GM21528 (cell line): ENCODE data around the gene PRDM10.
"Not testable (repeated sequence)": the region's sequence is repeated elsewhere in the genome, so short reads cannot be mapped to it uniquely, and the experiment has no call there.

ENCODE experiments used
- ATAC-seq: cut with Tn5 transposase; IDR thresholded peaks from one replicate; pipeline ENCODE4 v1.9.1; 2021; ENCODE audit warnings: mild to moderate bottlenecking, moderate library complexity; ENCODE audit not compliant: unreplicated experiment, low FRiP score

Gene PRDM10

DNA sequence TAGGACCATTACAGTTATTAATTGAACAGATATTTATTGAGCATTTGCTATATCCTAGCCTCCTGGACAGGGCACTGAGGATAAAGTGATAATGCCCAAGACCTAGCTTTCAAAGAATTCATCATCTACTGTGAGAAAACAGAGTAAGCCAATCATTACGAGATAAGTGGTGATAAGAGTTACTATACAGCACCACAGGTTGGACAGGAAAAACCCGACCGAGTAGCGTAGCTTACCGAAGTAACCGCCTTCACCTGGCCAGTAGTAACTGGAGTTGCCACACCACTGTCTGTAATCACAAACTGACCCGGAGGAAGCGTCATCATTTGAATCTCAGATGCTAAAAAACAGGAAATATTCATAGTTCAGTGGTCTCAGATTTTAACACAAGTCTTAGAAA is 97.2 kb downstream of the PRDM10 start:
- no peak for ATAC-seq

DNA sequence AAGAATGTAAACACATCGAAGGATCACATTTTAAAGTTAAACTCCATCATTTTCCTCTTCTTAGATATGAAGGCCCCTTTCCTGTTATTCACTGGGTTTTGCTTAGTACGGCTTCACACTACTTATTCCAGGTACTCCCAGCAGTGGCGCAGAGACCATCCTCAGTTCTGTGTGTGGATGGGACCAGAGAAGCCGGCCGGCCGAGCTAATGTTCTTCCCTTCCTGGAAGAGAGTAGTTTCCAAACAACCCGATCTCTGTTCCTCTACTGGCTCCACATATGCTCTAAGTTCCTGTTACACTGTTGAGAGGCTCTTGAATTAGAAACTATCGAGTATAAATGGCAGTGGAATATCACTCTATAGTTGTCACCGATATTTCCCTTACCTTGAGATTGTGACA is 106.6 kb downstream of the PRDM10 start:
- ATAC-seq, result no peak

DNA sequence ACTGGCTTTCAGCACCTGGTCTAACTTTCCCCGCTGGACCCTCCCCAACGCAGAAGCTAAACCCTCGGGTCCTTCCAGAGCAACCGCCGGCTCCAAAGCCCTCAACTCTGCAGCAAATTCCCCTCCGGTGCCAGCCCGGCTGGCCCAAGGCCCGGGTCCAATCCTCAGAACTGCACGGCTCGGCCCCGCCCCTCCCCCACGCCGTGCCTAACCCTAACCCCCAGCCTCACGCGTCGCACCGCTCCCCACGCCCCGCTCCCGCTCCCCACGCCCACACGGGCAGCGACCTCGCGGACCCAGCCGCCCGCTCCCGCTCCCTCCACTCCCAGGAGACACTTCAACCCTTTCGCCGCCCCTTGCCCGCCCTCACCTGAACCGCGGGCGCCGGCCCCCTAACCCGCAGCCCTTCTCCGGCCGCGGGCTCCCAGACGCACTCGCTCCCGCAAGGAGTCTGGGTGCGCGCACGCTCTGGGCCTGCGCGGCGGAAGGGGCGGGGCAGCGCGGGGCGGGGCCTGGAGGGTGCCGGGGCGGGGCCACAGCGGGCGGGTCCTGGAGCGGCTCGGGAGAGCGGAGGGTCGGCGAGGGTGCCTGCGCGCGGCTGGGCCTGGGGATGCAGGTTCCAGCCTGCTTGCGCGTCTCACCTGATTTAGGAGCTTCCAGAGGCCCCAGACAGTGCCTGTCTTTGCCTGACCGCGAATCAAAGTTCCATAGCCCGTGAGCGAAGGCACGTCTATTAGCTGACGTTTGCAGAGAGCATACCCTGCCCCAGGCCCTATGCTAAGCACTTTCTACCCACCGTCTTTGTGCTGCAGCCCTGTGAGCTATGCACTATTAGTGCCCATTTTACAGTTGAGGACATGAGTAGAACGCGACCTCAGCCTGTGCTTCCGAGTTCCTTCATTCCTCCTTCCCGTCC is 107.3 kb downstream of the PRDM10 start, which contains the start of gene NFRKB:
TSS of gene NFRKB (minus strand) at position 453 of the 916 bp plus-strand sequence. CDS start 2,729 bp downstream, outside the sequence.
- peak; percentile 98 for ATAC-seq

DNA sequence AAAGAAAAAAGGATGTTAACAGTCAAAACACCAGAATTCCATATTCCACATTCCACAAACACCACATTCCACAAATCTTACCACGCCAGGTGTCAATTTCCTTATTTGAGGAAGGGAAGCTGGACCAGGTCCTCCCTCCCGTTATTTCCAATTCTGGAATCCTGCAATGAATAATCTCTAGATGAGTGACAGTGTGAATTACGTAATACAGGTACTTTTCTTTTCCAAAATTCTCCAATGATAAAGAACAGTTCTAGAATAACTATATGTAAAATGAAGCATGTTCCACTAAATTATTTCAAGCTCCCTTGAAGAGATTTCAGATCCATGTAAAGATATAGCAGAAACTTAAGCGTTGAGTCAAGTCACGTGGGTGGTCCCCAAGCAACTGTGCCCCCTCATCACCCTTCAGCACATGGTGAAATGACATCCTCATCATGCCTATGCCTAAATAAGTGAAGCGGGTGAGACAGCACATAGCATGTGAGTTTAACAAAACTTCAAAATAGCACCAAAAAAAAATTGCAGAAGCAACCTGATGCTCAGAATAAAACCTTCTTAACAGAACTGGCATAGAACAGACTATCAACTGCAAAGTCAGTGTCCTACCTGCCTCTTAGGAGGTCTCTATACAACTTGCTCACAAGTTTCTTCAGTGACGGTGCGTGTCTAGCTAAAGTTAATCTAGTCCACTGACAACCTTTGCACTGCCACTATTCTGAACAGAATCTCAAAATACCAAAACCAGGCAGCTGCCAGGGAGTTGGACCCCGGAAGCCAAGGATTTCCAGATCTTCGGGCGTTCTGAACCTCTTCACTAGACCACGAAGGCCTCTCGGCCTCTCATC is 108.1 kb downstream of the PRDM10 start:
- ATAC-seq, result peak; percentile 6

DNA sequence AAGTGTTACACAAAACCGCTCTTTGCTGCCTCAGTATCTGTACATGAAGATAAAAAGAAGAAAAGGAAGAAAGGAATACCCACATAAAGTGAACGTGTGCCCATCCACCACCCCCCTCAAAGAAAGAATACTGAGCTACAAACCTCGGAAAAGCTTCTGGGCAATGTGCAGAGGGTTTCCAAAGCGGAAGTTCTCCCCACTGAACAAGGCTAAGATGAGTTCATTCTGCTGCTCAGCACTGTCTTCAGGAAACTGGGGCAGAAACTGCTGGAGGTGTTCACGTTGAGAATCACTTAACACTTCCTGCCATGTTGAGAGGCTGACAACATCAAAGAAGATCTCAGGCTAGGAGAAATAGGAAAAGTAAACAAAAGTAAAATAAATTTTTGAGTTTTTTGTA is 114.2 kb downstream of the PRDM10 start:
- ATAC-seq, result no peak

DNA sequence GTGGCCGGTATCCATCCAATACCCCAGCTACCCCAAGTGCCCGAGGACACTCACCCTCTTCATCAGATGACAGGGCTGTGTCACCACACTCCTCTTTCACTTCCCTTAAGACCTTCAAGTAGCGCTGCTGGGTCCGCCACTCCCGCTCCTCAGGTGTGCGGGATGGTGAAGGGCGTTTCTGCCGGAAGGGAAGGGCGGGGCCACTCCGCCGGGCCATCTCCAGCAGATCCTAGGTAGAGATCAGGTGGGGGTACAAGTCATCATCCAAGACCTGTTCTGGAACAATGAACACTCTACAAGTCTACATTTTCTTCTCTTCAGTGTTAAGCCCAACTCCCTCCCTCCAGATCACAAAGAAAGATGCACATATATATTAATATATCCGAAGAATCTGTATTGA is 117.3 kb downstream of the PRDM10 start:
- ATAC-seq, result no peak

DNA sequence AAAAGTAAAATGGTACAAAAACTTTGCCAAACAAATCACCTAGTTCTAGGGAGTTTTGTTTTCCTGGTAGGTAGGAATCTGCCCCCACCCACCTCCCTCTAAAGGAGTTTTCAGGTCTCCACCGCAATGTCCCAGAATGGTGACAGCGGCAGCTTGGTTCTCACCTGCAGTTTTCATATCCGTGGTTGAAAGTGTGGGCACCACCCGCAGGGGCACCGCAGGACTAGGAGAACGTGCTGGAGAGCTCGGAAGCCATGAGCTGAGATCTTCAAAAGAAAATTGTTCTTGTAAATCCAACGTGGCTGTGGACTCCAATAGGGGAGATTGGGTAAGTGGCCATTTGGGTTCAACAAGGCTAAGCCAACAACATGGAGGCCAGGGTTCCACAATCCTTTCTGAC is 118.1 kb downstream of the PRDM10 start:
- ATAC-seq, result no peak

DNA sequence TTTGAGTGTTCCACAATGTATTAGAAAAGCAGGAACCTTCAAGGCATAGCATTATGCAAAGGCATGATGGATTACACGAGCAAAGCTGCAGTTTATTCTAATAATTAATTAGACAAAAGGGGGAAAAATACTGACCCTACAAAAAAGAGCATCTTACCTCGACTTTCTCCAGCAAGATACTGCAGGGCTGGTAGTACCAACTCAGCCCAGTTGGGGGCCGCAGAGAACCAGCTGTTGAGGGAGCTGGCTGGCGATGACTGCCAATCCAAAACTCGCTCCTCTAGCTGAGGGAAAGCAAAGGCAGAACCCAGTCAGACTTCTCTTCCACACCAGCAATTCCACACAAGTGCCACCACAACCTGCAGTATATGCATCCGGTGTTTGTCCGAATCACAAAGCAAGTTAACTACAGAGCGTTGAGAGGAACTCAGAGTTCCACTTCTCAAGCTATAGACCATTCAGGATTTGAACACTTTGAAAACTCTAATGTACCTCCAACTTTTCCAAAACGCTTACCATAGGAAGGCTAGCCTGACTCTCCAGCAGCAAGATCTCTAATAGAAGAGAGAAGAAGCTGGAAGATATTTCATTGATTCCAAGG is 121.0 kb downstream of the PRDM10 start:
- ATAC-seq, result no peak

DNA sequence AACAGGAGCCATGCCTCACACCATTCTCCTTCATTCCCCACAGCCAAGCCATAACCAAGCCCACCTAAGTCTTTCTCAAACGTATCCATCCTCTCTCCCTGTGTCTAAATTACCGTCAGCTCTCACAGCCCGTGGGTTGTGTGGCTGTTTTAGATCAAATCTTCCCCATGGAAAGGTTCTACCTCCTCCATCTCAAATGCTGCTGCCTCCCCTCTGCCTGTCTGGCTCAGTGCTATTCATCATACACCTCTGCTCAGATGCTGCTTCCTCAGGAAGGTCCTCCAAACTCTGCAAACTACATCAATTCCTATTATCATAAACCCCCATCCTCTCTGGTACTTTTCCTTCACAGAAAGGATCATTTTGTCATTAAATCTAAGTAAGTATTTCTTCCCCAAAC is 122.3 kb downstream of the PRDM10 start:
- ATAC-seq, result no peak

DNA sequence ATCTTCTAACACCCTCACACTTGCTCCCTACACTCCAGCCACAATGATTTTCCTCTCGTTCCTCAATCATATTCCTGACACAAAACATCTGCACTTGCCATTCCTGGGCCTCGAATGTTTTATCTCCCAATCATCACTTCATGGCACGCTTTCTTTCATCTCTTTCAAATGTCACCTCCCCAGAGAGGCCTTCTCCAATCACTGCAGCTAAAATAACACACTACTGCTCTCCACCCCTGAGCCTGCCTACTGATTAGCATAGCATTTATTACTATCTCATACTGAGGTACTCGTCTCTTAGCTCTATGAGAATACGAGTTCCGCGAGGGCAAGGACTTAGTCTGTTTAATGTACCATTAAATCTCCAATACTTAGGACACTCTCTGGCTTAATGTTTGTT is 130.7 kb downstream of the PRDM10 start:
- ATAC-seq, result no peak

DNA sequence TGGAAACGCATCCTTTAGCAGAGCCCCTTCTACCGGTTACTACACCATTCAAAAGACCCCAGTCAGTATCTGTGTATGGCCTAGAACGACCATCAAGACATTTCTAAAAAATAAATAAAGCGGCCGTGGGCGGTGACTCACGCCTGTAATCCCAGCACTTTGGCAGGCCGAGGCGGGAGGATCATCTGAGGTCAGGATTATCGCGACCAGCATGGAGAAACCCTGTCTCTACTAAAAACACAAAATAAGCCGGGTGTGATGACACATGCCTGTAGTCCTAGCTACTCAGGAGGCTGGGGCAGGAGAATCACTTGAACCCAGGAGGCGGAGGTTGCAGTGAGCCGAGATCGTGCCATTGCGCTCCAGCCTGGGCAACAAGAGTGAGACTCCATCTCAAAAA is 134.0 kb downstream of the PRDM10 start:
- ATAC-seq, result not testable (repeated sequence)

DNA sequence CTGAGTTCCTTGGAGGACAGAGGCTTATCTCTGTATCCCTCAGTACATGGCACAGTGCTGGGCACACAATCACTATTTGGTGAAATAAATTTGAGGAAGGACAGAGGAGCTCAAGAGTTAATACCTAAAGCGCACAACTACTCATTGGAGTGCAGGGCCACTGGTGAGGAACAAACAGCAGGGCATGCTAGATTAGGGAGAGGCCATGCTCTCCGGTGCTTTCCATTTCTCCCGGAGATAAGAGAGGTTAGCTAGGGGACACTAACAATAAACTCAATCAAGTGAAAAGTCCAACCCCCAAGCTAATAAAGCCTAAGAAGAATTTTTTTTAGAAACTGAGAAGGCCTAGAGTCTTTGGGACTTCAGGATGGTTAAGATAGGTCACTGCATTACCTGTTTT is 136.3 kb downstream of the PRDM10 start:
- ATAC-seq, result no peak

DNA sequence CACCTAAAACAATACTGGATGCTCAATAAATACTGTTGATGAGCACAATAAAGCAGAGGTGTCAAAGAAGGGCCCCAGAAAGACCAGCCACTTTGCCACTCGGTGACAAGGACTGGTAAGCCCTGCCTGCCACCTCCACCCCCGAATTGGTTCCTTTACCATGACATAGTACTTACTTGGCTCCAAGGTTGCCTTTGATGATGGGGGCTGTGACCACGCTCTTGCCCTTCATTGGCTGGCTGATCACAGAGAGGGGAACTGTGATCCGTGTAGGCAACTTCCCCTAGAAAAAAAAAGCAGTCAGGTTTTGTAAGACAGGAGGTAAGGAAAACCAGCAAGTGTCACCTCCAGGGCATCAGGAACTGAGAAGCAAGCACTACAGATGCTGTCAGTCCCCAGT is 136.9 kb downstream of the PRDM10 start:
- ATAC-seq, result no peak

DNA sequence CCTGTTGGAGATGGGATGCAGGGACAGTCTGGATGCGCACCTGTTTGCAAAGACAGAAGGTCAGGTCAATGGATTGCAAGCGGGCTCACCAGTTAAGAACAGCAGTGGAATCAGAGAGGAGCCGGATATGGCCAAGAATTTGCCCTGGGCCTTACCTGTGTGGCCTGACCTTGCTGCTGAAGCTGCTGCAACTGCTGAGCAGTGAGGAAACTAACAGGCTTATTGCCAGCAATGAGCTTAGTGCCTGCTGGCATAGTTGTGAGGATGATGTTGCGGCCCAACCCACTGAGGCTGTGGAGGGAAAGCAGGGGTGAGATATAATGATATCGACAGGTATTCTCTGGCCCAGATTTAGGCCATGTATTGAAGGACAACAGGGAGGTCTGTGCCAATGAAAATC is 137.8 kb downstream of the PRDM10 start:
- ATAC-seq, result no peak

DNA sequence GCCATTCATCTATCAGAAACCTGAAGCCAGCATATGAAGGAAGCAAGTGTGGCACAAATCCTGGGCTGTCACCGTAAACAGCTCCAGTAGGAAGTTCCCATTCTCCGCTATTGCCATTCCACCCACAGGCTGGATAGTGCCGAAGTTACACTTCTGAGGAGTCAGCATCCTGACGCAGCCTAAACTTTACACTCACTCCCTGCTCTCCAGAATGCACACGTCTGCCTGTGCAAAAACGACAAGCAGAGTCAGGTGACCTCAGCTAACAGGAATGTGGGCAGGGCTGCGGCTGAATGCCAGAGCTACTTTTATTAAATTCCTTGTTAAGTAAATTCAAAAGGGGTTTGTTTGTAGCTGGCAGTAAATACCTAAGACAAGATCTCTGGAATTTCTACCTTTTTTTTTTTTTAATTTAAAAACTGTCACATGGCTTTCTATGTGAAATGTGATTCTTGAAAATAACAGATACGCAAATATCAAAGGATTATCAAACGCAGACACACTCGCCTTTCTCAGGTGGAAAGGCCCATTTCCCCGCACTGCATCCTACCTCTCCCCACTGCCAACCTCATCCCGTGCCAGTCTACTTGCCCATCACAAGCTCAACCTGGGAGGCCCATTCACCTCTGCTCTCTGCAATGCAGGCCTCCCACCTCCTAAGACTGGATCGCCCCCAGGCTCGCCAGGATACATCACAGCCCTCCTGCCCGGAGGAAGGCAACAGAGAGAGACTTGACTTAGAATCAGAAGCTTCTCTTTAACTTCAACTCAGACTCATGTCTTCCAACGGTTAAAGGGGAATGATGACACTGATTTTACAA is 140.7 kb downstream of the PRDM10 start:
- ATAC-seq, result no peak

DNA sequence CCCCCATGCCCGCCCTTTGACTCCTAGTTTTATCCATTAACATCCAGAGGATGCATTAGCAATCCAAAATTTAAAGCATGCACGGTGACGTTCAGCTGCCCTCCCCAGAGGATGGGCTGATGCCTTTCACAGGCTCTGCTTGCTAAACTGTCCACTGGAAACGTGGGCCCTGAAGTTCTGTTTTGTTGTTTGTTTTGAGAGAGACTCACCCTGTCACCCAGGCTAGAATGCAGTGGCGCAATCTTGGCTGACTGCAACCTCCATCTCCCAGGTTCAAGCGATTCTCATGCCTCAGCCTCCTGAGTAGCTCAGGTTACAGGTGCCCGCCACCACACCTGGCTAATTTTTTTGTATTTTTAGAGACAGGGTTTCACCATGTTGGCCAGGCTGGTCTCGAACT is 146.6 kb downstream of the PRDM10 start:
- no peak for ATAC-seq

DNA sequence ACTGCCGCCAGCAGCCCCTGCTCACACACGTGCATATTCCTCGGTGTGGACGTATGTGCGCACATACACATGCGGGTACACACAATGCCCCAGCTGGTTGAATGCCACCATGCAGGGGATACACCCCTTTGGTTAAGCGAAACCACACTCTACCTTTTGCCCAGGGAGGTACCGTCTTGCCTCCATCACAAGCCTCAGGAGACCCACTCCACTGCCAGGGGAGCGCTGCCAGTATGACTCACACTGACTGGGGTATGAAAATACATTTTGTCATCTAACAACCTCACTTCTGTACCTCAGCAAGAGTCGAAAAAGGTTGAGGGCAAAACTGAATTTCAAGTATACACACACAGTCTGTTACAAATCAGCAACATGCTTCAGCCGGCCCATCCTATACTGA is 147.5 kb downstream of the PRDM10 start:
- ATAC-seq, result no peak

DNA sequence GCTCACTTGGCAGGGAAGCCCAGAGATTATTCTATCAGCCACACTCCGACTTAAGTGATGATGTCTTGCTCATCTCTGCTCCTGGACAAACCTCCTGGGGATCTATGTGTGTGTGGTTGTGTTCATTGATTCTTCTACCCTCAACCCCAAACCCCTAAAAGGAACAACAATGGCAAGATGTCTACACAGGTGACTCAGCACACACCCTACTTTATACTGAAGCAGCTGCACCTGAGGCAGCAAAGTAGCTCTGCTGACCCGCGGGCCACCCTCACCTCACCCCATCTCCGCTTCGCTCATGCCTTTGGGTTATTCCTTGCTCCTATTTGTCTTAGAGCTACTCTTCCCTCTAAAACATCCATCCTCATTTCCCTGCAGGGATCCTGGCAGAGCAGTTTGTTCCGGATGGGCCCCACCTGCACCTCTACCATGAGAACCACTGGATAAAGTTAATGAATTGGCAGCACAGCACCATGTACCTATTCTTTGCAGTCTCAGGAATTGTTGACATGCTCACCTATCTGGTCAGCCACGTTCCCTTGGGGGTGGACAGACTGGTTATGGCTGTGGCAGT is 148.3 kb downstream of the PRDM10 start:
- ATAC-seq, result no peak

DNA sequence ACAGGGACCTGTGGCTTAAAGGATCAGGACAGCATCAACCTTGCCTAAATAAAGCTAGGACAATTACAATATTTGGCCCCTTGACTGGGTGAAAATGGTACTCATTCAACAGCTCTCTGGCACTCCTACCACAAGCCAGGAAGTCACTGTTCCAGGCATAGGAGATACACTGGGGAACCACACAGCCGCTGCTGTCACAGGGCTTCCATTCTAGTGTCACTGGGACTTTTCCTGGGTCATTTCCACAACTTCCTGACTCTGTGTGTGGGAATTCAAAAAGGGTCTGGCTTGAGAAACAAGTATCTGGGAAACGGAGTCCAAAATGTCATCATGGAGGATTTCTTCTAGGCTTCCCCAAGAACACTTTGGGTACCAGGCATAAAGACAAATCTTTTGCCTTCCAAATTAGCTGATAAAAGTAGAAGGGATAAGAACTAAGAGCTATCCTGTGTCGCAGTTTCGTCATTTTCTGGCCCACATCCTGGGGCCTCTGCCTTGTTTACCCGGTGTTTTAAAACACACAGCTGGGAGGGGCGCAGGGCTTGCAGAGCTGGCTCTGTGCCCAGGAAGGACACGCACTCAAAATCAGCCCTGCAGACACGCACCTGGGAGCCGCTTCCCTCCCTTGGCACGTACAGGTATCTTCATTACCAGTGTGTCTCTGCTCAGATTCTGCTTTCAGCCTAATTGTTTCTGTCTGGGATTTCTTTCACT is 149.0 kb downstream of the PRDM10 start:
- no peak for ATAC-seq
